ENCODE results near the gene OR2V1.

DNA sequence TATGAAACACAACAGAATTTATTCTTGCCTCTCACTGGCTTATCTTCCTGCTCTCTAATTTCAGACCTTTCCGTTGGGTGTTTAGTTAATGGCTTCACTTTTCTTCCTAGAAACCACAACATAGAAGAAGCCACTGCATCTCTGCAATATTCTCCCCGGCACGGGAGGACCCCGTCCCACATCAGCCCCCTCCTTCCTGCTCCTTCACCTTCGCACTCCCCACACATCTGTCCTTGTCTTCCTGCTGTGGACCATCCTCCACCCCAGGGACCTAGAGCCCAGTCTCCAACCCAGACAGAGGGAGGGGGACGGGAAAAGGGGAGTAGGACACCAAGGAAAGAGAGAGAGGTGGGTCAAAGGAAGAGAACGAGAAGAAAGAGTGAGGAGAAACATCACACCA lies 1.4 kb downstream of the OR2V1 start:
- TF ChIP-seq CTCF (IDR thresholded peaks at IDR 0.05) (no peak), POLR2A (IDR thresholded peaks at IDR 0.05) (no peak), EP300 (IDR thresholded peaks at IDR 0.05) (no peak)
